Fibroblast of pulmonary artery (primary cell): ENCODE data around the gene AGAP9.

ENCODE experiments used
- DNase-seq: peaks from one replicate; pipeline ENCODE4 v3.0.0-alpha.2; 2010; ENCODE audit warnings: low read depth
- H3K4me3 ChIP-seq: replicated peaks from 2 replicates; pipeline ENCODE4 v1.5.1; 2011; ENCODE audit warnings: low read depth, mild to moderate bottlenecking, control low read depth, low read length, moderate library complexity
- TF ChIP-seq, protein P1 (sequence below): IDR thresholded peaks from 2 replicates; pipeline ENCODE4 v1.5.1; 2011; ENCODE audit warnings: mild to moderate bottlenecking, control low read depth, low read length, inconsistent platforms; ENCODE audit errors: missing control alignments

AGAP9 gene

DNA sequence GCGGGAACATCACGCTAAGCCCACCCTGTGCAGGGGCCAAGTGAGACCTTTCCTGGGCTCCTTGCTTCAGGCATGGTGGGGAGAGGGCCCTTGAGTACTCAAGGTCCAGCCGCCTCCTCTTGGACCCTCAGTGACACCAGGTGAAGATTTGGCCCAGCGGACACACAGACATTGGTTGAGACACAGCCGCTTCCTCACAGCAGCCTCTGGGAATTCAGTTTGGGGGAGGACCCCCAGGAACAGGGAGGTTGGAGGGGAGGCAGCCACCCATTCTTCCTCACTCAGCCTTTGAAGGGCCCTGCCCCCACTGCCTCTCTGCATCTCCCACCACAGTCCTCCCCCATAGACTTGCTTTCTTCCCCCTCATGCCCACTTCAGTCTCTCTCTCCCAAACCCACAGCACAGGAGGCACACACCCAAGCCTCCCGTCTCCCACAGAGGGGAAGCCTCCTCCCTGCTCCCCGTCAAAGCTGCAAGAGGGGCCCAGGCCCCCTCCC is 71.4 kb downstream of the AGAP9 start:
- no peak overlapping the region for H3K4me3 ChIP-seq
- TF ChIP-seq, protein P1, sequence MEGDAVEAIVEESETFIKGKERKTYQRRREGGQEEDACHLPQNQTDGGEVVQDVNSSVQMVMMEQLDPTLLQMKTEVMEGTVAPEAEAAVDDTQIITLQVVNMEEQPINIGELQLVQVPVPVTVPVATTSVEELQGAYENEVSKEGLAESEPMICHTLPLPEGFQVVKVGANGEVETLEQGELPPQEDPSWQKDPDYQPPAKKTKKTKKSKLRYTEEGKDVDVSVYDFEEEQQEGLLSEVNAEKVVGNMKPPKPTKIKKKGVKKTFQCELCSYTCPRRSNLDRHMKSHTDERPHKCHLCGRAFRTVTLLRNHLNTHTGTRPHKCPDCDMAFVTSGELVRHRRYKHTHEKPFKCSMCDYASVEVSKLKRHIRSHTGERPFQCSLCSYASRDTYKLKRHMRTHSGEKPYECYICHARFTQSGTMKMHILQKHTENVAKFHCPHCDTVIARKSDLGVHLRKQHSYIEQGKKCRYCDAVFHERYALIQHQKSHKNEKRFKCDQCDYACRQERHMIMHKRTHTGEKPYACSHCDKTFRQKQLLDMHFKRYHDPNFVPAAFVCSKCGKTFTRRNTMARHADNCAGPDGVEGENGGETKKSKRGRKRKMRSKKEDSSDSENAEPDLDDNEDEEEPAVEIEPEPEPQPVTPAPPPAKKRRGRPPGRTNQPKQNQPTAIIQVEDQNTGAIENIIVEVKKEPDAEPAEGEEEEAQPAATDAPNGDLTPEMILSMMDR, result no peak
- DNase-seq, result no peak
